RPMI7951 (cell line): ENCODE measurements around the gene COX19. TPM values are rescaled to one million over a fixed set of nuclear protein-coding genes. Genes with fewer than 3 reads are reported as not detected.

Experiments
- total RNA-seq: library from RNA; depleted of rRNA; stranded (reverse); fragments of >200 nt; shearing (Covaris generic); gene quantifications from 2 replicates; pipeline ENCODE4 v1.2.3, GENCODE V29; 2014; rRNA removed

COX19 gene
- total RNA-seq, 1 experiment from 2014 or later: 7.1 TPM

Other genes starting within 250 kb of the COX19 start
- gene DNAAF5, start 248.8 kb downstream of the COX19 start, total RNA-seq: 33.3 and 41.3 TPM in 2 replicates
- 4.1 and 5.0 TPM in 2 replicates for gene PRKAR1B, start 248.3 kb downstream of the COX19 start, total RNA-seq
- gene SUN1, start 143.1 kb downstream of the COX19 start, total RNA-seq: 67.6 and 89.9 TPM in 2 replicates
- 22.4 and 24.6 TPM in 2 replicates for gene GET4, start 99.0 kb downstream of the COX19 start, total RNA-seq
- 1.6 and 1.8 TPM in 2 replicates for gene ADAP1, start 20.9 kb downstream of the COX19 start, total RNA-seq
- not detected in 2 replicates for gene CYP2W1, start 7.6 kb upstream of the COX19 start, total RNA-seq
- gene GPR146, start 69.0 kb upstream of the COX19 start, total RNA-seq: 1.7 and 5.0 TPM in 2 replicates
- gene GPER1, start 112.6 kb upstream of the COX19 start, total RNA-seq: 0.39 and 0.84 TPM in 2 replicates
- 33.0 and 34.9 TPM in 2 replicates for gene ZFAND2A, start 184.6 kb upstream of the COX19 start, total RNA-seq